Breast epithelium (tissue), 4 donors: ENCODE measurements around the gene SOX10. TPM values are rescaled to one million over a fixed set of nuclear protein-coding genes. Genes with fewer than 3 reads are reported as not detected.

ENCODE experiments used
- DNase-seq, 2 donors: peaks; one replicate each; pipeline ENCODE4 v3.0.0-alpha.2; 2019; ENCODE audit warnings: low spot score in 2 of 2
- H3K27ac ChIP-seq, 2 donors: fragments of 200-600 bp; sonication (generic) in 1 of 2; one replicate each; pipeline ENCODE4 v1.5.1; 2016 to 2019; ENCODE audit warnings: mild to moderate bottlenecking in 1 of 2
- H3K27me3 ChIP-seq, 2 donors: fragments of 200-600 bp; sonication (generic) in 1 of 2; one replicate each; pipeline versions ENCODE4 v1.5.1 to v1.6.0; 2017 to 2019; ENCODE audit warnings: control low read depth in 1 of 2, mild to moderate bottlenecking in 1 of 2
- H3K36me3 ChIP-seq: fragments of 200-600 bp; one replicate; pipeline ENCODE4 v1.5.1; 2019
- H3K4me1 ChIP-seq, 2 donors: fragments of 200-600 bp; sonication (generic); one replicate each; pipeline ENCODE4 v1.5.1; 2016 to 2019; ENCODE audit warnings: control low read depth in 1 of 2
- H3K4me3 ChIP-seq, 3 donors: fragments of 200-600 bp; sonication (generic); 1 replicate in 2 of 3; 2 replicates in 1 of 3; pipeline ENCODE4 v1.5.1; 2016 to 2019; ENCODE audit warnings: mild to moderate bottlenecking in 3 of 3, moderate library complexity in 2 of 3
- H3K9me3 ChIP-seq, 2 donors: fragments of 200-600 bp; sonication (generic) in 1 of 2; one replicate each; pipeline ENCODE4 v1.5.1; 2016 to 2019; ENCODE audit warnings: control low read depth in 1 of 2
- CTCF ChIP-seq, 3 donors: fragments of 450-650 bp; IDR thresholded peaks; one replicate each; pipeline ENCODE4 v1.5.1; 2016 to 2017; ENCODE audit warnings: antibody characterized with exemption in 3 of 3, mild to moderate bottlenecking in 3 of 3, moderate library complexity in 3 of 3
- POLR2A ChIP-seq: fragments of 450-650 bp; IDR thresholded peaks from one replicate; pipeline ENCODE4 v1.6.1; 2016; ENCODE audit warnings: antibody characterized with exemption, mild to moderate bottlenecking, moderate library complexity
- POLR2AphosphoS5 ChIP-seq, 3 donors: sonication (generic); formaldehyde crosslinking; IDR thresholded peaks; one replicate each; pipeline ENCODE4 v1.6.1; 2017; ENCODE audit warnings: antibody characterized with exemption in 3 of 3
- intact Hi-C: fragments of 100-400 bp; cut with DNase I; formaldehyde crosslinking; loops from one replicate; pipeline ENCODE4 v1.15.1; 2023; ENCODE audit warnings: low total_unique reads
- total RNA-seq, 3 donors: library from RNA; depleted of rRNA; stranded (reverse); fragments of >200 nt; gene quantifications; one replicate each; pipeline ENCODE4 v1.1.0, GENCODE V29; 2016

Gene SOX10
- total RNA-seq, 3 donors from 2014 or later, result 0.16 to 101 (median 24.9) TPM

GRCh38 chr22:37925330-37925729 lies 59.0 kb downstream of the SOX10 start:
- no peak for TF ChIP-seq CTCF (IDR thresholded peaks at IDR 0.05)
- TF ChIP-seq POLR2AphosphoS5 (IDR thresholded peaks at IDR 0.05), result no peak
- TF ChIP-seq POLR2A, result no peak
- Histone ChIP-seq H3K27ac (no peak overlapping the region), H3K9me3 (no peaks in the 10 kb centered on the region), H3K4me3 (no peak overlapping the region), H3K36me3 (peaks cover 8% of the 10 kb centered on the region), H3K4me1 (no peaks in the 10 kb centered on the region), H3K27me3 (no peaks in the 10 kb centered on the region)
- DNase-seq, result no peak
- intact Hi-C loops, result no loop called here

- H3K36me3 ChIP-seq, result peaks cover 8% of the 10 kb centered on the region
- intact Hi-C loops, result no loop called here
These were observed 59.8 kb downstream of the SOX10 start for GRCh38 chr22:37924386-37925065.

GRCh38 chr22:37923927-37924326 lies 60.4 kb downstream of the SOX10 start:
- DNase-seq, result no peak
- intact Hi-C loops, result no loop called here
- Histone ChIP-seq H3K36me3 (peaks cover 8% of the 10 kb centered on the region), H3K4me3 (no peak overlapping the region), H3K4me1 (no peaks in the 10 kb centered on the region), H3K9me3 (no peaks in the 10 kb centered on the region), H3K27ac (no peak overlapping the region), H3K27me3 (no peaks in the 10 kb centered on the region)
- no peak for TF ChIP-seq CTCF (IDR thresholded peaks at IDR 0.05)
- TF ChIP-seq POLR2A, result no peak
- TF ChIP-seq POLR2AphosphoS5 (IDR thresholded peaks at IDR 0.05), result no peak

More at GRCh38 chr22:37924386-37925065, 59.8 kb downstream of the SOX10 start:
- H3K9me3 ChIP-seq, result no peaks in the 10 kb centered on the region
- H3K27ac ChIP-seq, result no peak overlapping the region
- no peak for TF ChIP-seq CTCF (IDR thresholded peaks at IDR 0.05)
- TF ChIP-seq POLR2A, result no peak
- TF ChIP-seq POLR2AphosphoS5 (IDR thresholded peaks at IDR 0.05), result no peak
- H3K27me3 ChIP-seq, result no peaks in the 10 kb centered on the region
- no peak overlapping the region for H3K4me3 ChIP-seq
- no peaks in the 10 kb centered on the region for H3K4me1 ChIP-seq
- no peak for DNase-seq

Other genes starting within 250 kb of the SOX10 start
- 10 to 100 TPM; 17.3 to 23.7 (median 21.6) TPM for gene GCAT, start 176.6 kb downstream of the SOX10 start, total RNA-seq
- under 1 TPM in 1 of 3 donors, not detected in 2; 0.44 TPM for gene GALR3, start 161.2 kb downstream of the SOX10 start, total RNA-seq
- gene ANKRD54, start 140.2 kb downstream of the SOX10 start, total RNA-seq, result 10 to 100 TPM; 27.5 to 41.3 (median 34.9) TPM
- 100 to 1,000 TPM; 471 to 569 (median 490) TPM for gene EIF3L, start 135.1 kb downstream of the SOX10 start, total RNA-seq
- 10 to 100 TPM in 2 of 3 donors, 1 to 10 TPM in 1; 8.6 to 25.6 (median 22.0) TPM for gene MICALL1, start 78.3 kb downstream of the SOX10 start, total RNA-seq
- gene C22orf23, start 31.0 kb downstream of the SOX10 start, total RNA-seq, result under 1 TPM in 1 of 3 donors, not detected in 2; 0.64 TPM
- gene POLR2F, start 30.9 kb downstream of the SOX10 start, total RNA-seq, result 10 to 100 TPM; 66.7 to 93.7 (median 82.4) TPM
- 10 to 100 TPM; 42.0 to 61.3 (median 49.9) TPM for gene PICK1, start 72.8 kb upstream of the SOX10 start, total RNA-seq
- gene SLC16A8, start 99.6 kb upstream of the SOX10 start, total RNA-seq, result 1 to 10 TPM in 1 of 3 donors, under 1 TPM in 1, not detected in 1; 0.33 to 1.3 TPM
- gene BAIAP2L2, start 126.1 kb upstream of the SOX10 start, total RNA-seq, result 1 to 10 TPM in 2 of 3 donors, under 1 TPM in 1; 0.80 to 1.3 (median 1.0) TPM
- gene PLA2G6, start 197.3 kb upstream of the SOX10 start, total RNA-seq, result 10 to 100 TPM; 41.1 to 68.1 (median 59.3) TPM
- gene MAFF, start 217.4 kb upstream of the SOX10 start, total RNA-seq, result 100 to 1,000 TPM in 1 of 3 donors, 10 to 100 TPM in 2; 37.3 to 126 (median 85.5) TPM